ENCODE data around the gene CELF4.

The CELF4 gene

DNA sequence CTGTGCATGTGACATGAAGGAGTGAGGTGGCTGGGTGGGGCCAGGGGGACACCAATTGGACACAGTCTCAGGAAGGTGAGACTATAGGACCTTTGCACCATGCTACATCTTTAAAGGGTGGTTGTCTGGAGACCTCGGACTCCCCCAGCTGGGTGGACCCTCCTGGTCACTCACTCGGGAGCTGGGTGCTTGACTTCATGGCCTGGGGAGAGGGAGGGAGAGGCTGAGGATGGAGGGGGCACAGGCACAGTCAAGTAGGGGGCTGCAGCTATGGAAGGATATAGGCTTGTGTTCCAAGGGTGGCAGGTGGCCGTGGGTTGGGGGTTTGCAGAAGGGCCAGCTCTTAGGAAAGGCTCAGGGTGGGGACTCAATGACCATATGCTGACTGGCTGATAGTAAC is 7.1 kb upstream of the CELF4 start:
- DNase-seq (ENCODE audit: low read depth) = no peak

DNA sequence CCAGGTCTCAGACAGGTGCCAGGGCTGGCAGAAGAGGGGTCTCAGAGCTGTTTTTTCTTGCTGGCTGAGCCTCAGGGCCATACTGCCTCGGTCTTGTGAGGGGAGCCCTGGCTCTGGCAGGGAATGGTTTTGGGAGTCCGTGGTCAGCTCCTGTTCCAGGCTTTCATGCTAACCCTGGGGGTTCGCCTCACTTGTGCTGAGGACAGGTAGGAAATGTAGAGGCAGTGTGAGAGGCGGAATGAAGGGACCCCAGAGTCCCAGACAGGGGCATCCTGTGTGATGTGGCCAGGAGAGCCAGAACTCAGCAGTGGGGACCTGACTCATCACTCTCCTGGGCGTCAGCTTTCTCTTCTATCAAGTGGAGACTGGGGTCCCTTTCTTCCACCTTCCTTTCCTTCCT is 5.7 kb upstream of the CELF4 start:
- DNase-seq (ENCODE audit: low read depth) = no peak

DNA sequence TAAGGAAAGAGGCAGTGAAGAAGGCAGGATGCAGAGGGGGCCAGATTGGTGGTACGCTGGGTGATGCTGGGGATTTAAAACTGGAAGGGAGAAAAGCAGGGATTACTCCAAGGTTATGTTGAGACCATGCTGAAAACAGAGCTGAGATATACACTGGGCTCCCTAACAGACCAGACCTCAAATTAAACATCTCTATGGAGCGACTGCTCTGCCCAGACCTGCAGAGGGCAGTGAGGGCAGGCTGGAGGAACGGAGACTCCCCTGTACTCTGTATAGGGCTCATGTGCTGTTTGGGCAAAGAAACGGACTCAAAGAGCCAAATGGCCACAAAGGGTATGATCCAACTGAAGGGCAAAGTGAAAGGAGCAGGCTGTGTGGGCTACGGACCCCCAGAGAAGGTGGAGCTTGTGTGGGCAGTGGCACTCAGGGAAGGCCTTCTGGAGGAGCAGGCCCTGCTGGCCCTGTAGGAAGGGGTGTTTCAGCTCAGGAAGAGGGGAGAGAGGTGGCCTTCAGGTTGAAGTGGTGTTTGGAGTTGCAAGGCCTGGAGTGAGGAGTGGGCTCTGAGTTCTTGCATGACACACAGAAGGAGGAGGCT is 4.8 kb upstream of the CELF4 start:
- no peak for DNase-seq (ENCODE audit: low read depth)

DNA sequence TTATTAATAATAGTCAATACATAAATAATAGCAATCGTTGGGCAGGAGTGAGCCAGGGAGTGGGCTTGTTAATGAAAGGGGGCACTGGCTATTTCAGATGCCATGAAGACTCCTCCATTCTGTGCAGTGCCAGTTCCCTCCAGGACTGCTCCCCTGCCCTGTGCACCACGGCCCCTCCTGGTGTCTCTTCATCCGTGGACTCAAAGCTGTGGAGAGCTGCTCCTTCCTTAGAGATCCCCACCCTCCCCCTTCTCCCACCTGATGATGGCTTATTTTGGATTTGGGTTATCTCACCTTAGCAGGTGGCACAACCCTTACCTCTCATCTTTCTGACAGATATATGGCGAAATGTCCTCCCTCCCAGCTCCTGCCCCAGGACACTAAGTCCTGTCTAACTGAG is 3.1 kb upstream of the CELF4 start:
- no peak for DNase-seq (ENCODE audit: low read depth)

DNA sequence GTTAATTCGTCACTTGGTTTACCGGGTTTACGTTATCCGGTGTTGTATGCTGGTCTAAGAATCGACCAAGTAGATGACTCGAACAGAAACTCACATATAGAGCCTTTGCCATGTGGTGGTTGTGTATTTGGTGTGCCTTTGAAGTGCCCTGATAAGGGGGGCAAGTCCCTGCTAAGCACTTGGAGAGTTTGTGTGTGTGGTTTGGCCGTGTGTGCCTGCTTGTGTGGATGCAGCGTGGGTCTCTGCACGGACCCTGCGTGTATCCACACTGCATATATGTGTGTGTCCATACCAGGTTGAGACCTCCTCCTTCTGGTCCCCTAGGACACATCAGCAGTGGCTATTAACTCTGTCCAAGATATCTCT is 2.4 kb upstream of the CELF4 start:
- DNase-seq (ENCODE audit: low read depth) = no peak

DNA sequence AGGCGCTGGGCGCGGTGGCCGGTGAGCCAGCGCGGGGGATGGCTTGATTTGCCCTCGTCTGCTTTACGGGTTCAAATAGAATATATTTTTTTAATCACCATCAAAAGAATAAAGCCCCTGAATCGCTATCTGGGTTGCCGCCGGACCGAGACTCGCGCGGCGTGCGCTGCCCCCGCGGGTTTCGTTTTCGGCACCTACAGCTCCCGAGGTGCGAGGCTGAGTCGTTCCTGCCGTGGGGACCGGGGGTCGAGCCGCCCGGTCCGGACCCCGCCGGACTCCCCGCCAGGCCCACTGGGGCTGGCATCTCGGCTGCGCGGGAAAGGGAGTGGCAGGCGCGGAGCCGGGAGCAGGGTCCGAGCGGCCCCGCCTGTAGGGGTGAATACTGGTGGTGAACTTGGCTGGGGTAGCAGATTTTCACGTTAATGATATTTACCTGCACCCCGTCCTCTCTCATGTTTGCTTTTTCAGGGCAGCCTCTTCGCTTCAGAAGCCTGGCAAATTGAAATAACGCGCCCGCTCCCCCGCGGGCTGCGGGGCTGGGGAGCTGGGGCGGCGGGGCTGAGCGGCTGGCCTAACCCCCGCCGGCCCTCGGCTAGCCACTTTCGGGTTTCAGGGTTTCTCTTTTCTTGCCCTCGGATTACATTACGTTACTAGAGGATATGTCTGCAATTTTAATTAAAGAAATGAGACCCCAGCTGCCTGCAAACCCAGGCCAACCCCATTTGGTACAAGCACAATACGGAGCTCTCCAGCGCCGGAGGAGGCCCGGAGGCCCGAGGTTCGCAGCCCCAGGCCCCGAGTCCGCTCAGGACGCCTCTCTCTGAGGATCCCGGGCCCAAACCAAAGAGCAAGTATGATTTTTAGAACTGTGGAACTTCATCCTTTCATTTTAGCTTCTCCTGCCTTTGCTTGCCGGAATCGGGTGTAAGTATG is 1.7 kb upstream of the CELF4 start:
- no peak for DNase-seq (ENCODE audit: low read depth)

DNA sequence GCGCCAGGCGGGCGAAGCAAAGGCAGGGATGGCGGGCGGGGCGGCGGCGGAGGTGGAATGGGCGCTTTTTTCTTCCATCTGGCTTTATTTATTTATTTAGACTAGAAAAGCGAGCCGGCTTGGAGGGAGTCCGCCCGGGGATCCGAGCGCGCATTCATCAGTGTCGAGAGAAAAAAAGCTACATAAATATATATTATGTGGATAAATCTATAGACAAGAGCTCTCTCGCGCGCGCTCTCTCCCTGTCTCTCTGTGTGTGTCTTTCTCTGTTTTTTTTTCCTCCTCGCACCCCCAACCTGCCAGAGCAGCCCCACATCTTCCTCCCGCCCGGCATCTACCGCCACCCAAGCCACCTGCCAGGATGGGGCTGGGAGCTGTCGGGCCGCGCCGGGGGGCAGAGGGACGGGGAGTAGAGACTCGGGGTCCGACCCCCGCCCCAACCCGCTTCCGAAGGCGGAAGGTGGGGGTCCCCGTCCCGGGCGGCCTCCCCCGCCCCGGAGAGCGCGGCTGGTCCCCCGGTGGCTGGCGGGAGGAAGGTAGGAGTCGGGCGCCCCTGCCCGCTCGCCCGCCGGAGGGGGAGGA is 972 bp upstream of the CELF4 start:
- DNase-seq (ENCODE audit: low read depth) = no peak

DNA sequence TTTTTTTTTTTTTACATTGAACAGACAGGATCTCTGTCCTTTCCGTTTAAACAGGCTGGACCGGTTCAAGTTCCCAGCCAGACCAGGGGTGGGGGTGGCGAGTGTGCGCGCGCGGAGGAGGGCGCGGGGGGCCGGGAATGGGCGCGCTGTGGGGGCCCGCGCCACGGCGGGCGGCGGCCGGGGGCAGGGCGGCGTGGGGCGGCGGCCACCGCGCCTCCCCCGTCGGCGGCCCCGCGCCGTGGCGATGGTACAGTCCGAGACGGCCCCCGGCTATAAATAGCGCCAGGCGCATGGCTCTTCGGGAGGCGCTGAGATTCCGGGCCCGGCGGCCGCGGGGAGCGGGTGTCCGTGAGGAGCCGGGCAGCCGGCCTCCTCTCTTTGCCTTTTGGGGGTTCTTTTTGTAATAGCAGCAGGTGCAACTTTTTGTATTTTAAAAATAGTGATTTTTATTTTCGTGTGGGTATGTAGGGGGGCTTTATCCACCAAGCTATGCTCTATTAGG is 430 bp upstream of the CELF4 start:
- DNase-seq (ENCODE audit: low read depth) = no peak

DNA sequence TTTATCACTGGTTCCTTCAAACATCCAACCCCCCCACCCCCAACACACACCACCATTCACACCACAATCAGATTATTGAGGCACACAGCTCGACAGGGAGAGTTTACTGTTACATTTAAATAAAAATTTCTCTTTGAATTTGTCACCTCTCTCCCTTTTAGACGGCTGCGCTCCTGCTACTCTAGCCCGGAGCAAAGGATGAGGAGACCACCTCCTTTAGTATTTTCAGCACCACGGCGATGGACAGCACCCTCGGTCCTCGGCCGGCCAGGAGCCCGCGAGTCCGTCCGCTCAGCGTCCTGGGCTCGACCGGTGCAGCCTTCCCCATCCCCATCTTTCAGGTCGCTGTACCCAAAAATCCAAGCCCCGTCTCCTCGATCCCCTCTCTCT is 892 bp downstream of the CELF4 start:
- no peak for DNase-seq (ENCODE audit: low read depth)

DNA sequence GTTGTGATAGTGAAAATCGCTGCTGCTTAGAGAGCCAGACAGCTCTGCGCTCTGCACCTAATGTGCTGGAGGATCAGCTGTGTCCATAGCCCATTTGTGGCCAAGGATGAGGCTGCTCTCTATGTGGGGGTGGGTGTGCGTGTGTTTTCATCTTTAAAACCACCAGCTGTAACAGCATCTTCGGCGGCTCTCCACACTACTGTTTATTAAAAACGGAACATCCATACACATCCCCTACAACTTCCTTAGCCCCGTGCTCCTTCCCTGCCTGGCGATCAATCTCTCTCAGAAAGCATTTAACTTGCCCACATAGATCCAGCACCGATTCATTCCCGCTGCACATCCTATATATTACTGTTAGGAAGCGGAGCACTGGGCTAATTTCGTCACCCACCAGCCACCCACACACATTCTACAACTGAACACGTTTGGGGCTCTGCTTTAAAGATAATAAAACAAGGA is 1.6 kb downstream of the CELF4 start:
- no peak for DNase-seq (ENCODE audit: low read depth)

DNA sequence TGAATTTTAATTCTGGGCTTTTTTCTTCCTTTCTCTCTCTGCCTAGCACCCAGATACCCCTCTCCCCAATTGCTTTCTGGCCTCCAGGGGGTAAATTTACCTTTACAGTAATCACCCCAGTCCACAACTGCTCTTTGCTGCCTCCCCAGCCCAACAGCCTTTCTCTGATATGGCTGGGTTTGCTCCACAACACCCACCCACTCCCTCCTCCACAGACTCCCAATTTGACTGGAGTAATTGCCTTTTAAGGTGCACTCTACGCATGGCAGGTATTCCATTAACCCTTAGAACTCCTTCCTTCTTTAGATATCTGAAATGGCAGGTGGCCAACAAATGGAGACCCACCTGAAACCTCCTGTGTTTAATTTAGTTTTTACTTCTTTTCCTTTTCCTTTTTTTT is 3.6 kb downstream of the CELF4 start:
- no peak for DNase-seq (ENCODE audit: low read depth)

DNA sequence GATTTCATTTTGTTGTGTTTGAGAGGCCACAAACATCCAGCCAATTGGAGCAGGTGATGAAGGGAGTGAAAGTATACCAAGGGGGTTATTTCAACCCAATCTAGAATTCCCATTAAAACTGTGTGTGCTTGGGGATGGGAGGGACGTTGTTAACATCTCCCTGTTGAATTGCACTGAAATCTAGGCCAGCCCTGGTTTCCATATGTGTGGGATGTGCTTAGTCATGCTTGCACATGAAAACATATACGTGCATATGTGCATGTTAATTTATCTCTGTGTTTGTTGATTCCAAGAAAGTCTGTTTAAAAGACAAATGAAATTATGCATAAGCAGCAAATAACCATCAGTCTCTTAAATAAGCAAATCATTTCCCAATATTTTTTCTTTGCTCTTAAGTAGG is 5.6 kb downstream of the CELF4 start:
- DNase-seq (ENCODE audit: low read depth) = no peak

DNA sequence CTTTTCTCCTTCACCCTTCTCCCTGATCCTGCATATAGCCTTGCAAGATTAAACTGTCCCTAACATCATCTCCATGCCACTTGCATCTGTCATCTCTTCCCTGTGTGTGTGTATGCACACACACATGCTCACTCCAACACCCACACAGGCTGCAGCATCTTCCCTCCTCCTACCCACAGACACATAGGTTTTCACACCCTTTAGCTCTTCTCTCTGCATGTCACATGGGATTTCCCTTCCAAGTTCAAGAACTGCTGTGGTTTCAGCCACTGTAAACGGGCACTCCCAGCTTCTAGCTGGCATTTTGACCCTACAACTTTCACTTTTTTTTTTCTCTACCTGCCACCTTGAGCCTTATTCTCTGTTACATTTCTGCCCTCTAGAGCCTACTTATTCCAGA is 6.4 kb downstream of the CELF4 start:
- no peak for DNase-seq (ENCODE audit: low read depth)

DNA sequence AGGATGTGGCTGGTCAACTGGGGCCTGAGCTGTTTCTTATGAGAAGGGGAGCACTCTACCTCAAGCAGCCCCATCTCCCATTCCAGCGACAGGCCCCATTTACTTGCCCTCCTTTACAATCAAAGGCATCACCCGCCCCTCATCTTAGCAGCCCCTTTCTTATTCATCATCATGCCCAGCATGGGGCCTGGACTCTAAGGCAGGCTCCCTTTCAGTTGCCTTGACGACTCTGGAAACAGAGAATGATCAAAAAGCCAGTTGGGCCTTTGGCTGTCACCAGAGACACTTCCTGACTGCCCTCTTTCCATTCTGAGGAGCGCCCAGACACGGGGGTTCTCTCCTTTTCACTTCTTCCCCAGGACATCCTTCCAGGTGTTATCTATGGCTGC is 11.2 kb downstream of the CELF4 start:
- no peak for DNase-seq (ENCODE audit: low read depth)

DNA sequence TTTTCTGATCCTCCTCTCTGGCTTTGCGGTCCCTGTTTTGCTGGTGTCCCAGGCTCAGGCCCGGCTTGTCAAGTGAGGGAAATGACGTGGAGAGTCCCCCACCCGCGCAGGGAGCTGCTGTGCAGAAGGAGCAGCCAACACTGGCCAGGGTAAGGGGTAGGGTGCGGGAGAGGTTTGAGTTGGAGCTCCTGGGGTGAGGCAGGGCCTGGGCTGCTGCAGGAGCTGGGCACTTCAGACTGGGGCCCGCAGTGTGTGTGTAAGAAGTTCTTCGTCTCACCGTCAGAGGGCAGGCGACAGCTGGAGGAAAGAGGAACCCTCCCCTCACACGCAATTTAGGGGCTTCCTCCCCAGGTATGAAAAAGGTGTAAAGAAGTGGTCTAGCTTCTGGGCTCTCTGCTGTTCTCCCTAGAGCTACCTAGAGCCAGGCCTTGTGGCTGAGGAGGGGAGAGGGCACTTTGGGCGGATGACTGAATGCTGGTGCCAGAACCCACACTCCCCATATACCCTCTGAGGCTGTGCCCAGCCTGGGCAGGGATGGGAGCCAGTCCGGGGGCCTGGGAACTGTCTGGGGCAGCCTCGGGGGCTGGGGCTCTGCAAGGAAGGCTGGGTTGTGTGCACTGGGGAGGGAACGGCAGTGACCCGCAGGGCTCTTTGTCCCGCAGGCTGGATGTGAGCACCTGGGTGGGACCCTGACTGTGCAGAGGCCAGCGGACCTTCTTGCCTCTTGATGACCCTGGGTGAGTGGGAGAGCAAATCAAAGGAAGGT is 11.8 kb downstream of the CELF4 start:
- no peak for DNase-seq (ENCODE audit: low read depth)

DNA sequence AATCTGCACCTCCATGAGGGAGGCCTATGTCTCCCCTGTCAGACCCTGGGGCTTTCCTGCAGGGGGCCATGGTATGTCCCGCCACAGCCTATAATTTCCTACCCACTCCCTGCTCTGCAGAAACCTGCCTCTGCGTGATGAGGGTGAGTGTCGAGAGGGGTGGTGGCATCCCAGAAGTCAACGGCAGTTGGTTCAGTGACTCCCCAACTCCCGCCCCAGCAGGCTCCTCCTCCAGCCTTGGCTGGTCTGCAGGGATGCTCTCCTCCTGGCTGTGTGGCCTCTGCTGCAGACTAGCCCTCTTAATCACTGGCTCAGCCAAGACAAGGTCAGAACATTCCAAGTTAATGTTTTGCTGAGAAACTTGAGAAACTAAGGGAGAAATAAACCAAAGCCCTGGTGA is 13.3 kb downstream of the CELF4 start:
- no peak for DNase-seq (ENCODE audit: low read depth)

DNA sequence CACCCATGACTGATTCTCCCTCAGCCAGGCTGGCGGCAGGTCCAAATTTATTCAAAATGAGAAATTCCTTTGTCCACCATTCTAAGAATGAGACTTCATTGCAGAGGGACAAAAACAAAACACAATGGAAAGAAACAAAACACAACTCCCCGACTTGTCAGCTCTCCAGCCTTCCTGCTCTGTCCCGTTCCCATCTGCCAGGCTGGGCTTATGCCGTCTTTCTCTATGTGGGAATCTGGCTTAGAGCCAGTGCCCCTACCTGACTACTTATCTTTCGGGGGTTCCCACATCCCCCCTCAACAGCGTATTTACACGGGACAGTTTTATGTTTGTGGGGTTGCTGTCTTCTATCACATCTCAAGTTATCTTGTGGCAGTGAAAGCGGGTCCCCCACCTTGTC is 13.8 kb downstream of the CELF4 start:
- DNase-seq (ENCODE audit: low read depth) = no peak

DNA sequence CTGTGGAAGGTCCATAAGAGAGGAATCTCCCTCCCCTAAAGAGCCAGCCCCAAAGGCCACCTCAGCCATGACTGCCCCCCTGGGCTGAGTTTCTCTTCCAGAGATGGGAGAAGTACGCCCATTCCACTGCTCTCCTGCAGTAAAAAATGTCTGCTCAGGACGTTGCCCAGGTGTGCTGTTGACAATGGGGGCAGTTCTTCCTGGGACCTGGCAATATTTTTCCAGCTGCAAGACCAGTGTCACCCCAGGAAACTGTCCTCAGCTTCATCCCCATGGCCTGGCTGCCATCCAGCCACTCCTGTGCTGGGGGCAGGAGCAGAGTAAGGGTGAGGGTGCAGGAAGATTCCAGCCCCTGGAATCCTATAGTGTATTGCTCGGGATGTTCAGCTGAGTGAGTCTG is 14.3 kb downstream of the CELF4 start:
- DNase-seq (ENCODE audit: low read depth) = no peak

DNA sequence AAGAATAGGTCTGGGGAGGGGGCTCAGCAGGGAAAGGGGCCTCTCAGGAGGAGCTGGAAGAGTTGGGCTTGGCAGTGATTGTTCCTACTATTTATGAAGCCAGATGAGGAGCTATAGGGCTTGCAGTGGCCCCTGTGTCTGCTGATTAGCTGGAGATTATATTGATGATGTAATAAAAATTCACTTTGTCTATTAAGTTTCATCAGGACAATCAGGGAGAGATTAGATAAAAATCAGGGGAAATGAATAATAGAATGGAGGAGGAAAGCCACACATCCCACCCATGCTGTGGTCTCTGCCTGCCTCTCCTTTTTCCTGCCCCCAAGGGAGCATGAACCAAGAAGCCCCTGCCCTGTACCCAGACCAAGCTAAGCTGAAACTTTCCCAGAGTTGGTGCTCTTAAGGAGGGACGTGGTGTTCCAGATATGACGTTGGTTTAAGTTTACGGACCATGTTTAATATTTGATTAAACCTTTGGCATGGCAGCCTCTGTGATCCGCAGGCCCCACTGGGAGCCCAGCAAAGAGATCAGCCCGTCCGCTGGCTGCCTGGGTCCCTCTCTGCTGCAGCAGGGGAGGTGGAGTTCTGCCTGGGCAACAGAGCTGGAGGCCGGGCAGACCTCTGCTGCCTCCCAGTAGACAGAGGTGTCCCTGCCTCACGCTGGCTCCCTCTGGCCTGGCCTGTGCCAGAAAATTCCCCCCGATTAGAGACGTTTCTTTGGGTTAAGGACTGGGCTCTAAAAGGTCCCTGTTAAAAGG is 15.3 kb downstream of the CELF4 start:
- DNase-seq (ENCODE audit: low read depth) = no peak

DNA sequence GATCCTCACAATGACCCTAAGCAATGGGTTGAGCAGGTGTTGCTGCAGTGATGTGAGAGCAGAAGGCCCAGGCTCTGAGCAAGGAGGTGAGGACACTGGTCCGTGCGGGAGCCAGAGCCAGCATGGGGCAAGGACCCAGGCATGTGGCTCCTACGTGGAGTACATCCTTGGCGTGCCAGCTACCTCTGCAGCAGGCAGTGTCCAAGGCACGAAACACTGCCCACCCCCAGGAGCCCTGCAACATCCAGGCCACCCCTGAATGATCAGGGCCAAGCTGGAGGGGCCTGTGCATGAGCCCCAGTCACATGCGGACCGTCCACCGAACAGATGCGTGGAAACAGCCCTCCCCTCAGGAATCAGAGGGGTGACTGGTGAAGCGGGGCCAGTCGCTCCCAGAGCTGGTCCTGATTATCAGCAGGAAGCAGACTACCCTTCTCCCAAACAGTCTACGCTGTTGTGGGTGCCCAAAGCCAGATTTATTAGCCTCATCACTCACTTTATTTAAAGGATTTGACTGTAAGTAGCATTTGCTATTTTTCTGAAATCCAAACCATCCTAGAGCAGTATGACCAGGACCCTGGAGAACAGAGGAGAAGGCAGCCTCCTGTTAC is 16.8 kb downstream of the CELF4 start:
- no peak for DNase-seq (ENCODE audit: low read depth)

DNA sequence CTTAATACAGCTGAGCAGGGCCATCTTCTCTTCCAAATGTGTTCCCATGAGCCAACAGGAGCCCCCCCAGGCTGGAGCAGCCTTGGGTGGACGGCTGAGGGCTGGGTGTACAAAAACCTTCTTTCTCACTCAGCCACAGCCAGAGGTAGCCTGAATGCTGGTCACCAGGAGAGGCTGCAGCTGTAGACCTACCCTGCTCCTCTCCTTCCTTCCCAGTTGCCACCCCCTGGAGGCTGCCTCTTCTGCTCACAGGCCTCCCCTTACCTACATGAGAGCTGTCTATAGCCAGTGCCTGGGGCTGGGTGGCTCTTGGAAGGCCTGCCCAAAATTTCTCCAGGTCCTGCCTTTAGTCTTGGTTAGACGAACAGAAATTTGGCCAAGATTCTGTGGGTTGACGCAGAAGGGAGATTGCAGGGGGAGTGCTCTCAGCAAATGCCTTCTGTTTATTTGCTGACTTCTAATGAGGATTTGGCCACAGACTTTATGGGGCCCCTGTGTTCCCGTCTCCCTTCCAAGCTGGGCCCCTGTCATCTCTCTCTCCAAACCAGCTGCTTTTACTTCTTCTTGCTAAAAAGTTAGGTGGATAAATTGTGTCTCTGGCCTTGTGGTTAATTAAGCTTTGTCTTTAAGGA is 18.3 kb downstream of the CELF4 start:
- no peak for DNase-seq (ENCODE audit: low read depth)
